GM21529 (cell line): Measurements from ENCODE around the gene KDM1B.

Source experiments
- ATAC-seq: cut with Tn5 transposase; IDR thresholded peaks from one replicate; pipeline ENCODE4 v1.9.1; 2021; ENCODE audit not compliant: unreplicated experiment

Gene KDM1B

GRCh38 chr6:18155150-18155863, at the start of gene KDM1B:
KDM1B (plus strand) TSS chr6:18155422; CDS start chr6:18159896, 4,474 bp downstream.
- peak; percentile 84 for ATAC-seq

- no peak for ATAC-seq
Observed at GRCh38 chr6:18107061-18107460, 48.2 kb upstream of the KDM1B start.

GRCh38 chr6:18110162-18110561, 45.1 kb upstream of the KDM1B start:
- no peak for ATAC-seq

- ATAC-seq, result no peak
Observed at GRCh38 chr6:18115356-18115755, 39.9 kb upstream of the KDM1B start.

GRCh38 chr6:18117136-18117535, 38.1 kb upstream of the KDM1B start:
- ATAC-seq, result no peak

- ATAC-seq, result no peak
Observed at GRCh38 chr6:18118330-18118729, 36.9 kb upstream of the KDM1B start.

- ATAC-seq, result no peak
Observed at GRCh38 chr6:18119236-18119635, 36.0 kb upstream of the KDM1B start.

GRCh38 chr6:18121580-18122127, 33.6 kb upstream of the KDM1B start:
- ATAC-seq, result no peak

- peak; percentile 98 for ATAC-seq
Observed at GRCh38 chr6:18122128-18123093, 32.8 kb upstream of the KDM1B start, which contains the start of gene NHLRC1. NHLRC1 (minus strand) TSS chr6:18122677; CDS start chr6:18122606, 71 bp downstream.

- ATAC-seq, result no peak
Observed at GRCh38 chr6:18126121-18126520, 29.1 kb upstream of the KDM1B start.

- no peak for ATAC-seq
Observed at GRCh38 chr6:18132346-18132745, 22.9 kb upstream of the KDM1B start.

GRCh38 chr6:18135171-18135570, 20.1 kb upstream of the KDM1B start:
- ATAC-seq, result no peak

- ATAC-seq, result no peak
Observed at GRCh38 chr6:18136260-18136659, 19.0 kb upstream of the KDM1B start.

GRCh38 chr6:18138906-18139305, 16.3 kb upstream of the KDM1B start:
- ATAC-seq, result no peak

- ATAC-seq, result no peak
Observed at GRCh38 chr6:18139935-18140621, 15.1 kb upstream of the KDM1B start.

- ATAC-seq, result no peak
Observed at GRCh38 chr6:18141805-18142590, 13.2 kb upstream of the KDM1B start.

GRCh38 chr6:18142591-18142861, 12.7 kb upstream of the KDM1B start:
- ATAC-seq, result no peak

- no peak for ATAC-seq
Observed at GRCh38 chr6:18147160-18147559, 8.1 kb upstream of the KDM1B start.

GRCh38 chr6:18147616-18148015, 7.6 kb upstream of the KDM1B start:
- ATAC-seq, result no peak

GRCh38 chr6:18148304-18149025, 6.8 kb upstream of the KDM1B start:
- no peak for ATAC-seq
